Liver (tissue), 9 donors: Measurements from ENCODE around the gene DYNLT1. TPM values are rescaled to one million over a fixed set of nuclear protein-coding genes. Genes with fewer than 3 reads are reported as not detected.

Experiments used
- DNase-seq: peaks from one replicate; pipeline ENCODE4 v3.0.0-alpha.2; 2017; ENCODE audit warnings: low spot score
- H3K27ac ChIP-seq, 2 donors: one replicate each; pipeline ENCODE4 v1.7.0; 2013; ENCODE audit warnings: inconsistent platforms in 2 of 2, low read length in 2 of 2, control low read depth in 1 of 2, low read depth in 1 of 2, mild to moderate bottlenecking in 1 of 2
- H3K27me3 ChIP-seq, 4 donors: one replicate each; pipeline versions ENCODE4 v1.6.1 to v1.7.0; 2013; ENCODE audit warnings: low read length in 3 of 4, inconsistent platforms in 1 of 4, mild to moderate bottlenecking in 1 of 4, moderate library complexity in 1 of 4; ENCODE audit not compliant: control insufficient read depth in 4 of 4, insufficient read depth in 4 of 4
- H3K36me3 ChIP-seq, 4 donors: one replicate each; pipeline versions ENCODE4 v1.6.1 to v1.7.0; 2013; ENCODE audit warnings: low read length in 3 of 4, mild to moderate bottlenecking in 3 of 4, low read depth in 1 of 4, moderate library complexity in 1 of 4; ENCODE audit not compliant: control insufficient read depth in 4 of 4, insufficient read depth in 3 of 4
- H3K4me1 ChIP-seq, 4 donors: one replicate each; pipeline versions ENCODE4 v1.6.1 to v1.7.0; 2013; ENCODE audit warnings: low read length in 3 of 4, mild to moderate bottlenecking in 3 of 4, moderate library complexity in 1 of 4; ENCODE audit not compliant: control insufficient read depth in 4 of 4, insufficient read depth in 4 of 4
- H3K4me3 ChIP-seq, 3 donors: one replicate each; pipeline versions ENCODE4 v1.6.1 to v1.7.0; 2013; ENCODE audit warnings: low read length in 3 of 3, control low read depth in 1 of 3, low read depth in 1 of 3, mild to moderate bottlenecking in 1 of 3
- H3K9ac ChIP-seq, 2 donors: one replicate each; pipeline ENCODE4 v1.7.0; 2013; ENCODE audit warnings: low read length in 2 of 2, mild to moderate bottlenecking in 2 of 2, moderate library complexity in 2 of 2, control low read depth in 1 of 2, low read depth in 1 of 2
- H3K9me3 ChIP-seq, 4 donors: one replicate each; pipeline versions ENCODE4 v1.6.1 to v1.7.0; 2013; ENCODE audit warnings: low read length in 3 of 4; ENCODE audit not compliant: control insufficient read depth in 4 of 4
- EGR1 ChIP-seq, 2 donors: IDR thresholded peaks; 2 replicates each; pipeline ENCODE4 v1.6.1; 2016 to 2018; ENCODE audit warnings: antibody characterized with exemption in 2 of 2, low read depth in 2 of 2
- FOXA1 ChIP-seq: IDR thresholded peaks from 2 replicates; pipeline ENCODE4 v1.6.1; 2016; ENCODE audit warnings: antibody characterized with exemption
- FOXA2 ChIP-seq: IDR thresholded peaks from 2 replicates; pipeline ENCODE4 v1.6.1; 2016; ENCODE audit warnings: antibody characterized with exemption
- GABPA ChIP-seq, 2 donors: IDR thresholded peaks in 1 of 2; conservative IDR thresholded peaks in 1 of 2; 2 replicates each; pipeline ENCODE4 v1.6.1; 2016; ENCODE audit warnings: antibody characterized with exemption in 2 of 2, mild to moderate bottlenecking in 1 of 2, moderate library complexity in 1 of 2
- HNF4A ChIP-seq, 2 donors: conservative IDR thresholded peaks; 2 replicates each; pipeline ENCODE4 v1.6.1; 2016; ENCODE audit warnings: antibody characterized with exemption in 2 of 2, mild to moderate bottlenecking in 2 of 2
- HNF4G ChIP-seq: IDR thresholded peaks from 2 replicates; pipeline ENCODE4 v1.6.1; 2016; ENCODE audit warnings: antibody characterized with exemption
- JUND ChIP-seq, 2 donors: IDR thresholded peaks; 2 replicates each; pipeline ENCODE4 v1.6.1; 2016; ENCODE audit warnings: antibody characterized with exemption in 2 of 2
- NR2F2 ChIP-seq: IDR thresholded peaks from 2 replicates; pipeline ENCODE4 v1.6.1; 2016; ENCODE audit warnings: antibody characterized with exemption
- RAD21 ChIP-seq, 2 donors: IDR thresholded peaks; 2 replicates each; pipeline ENCODE4 v1.6.1; 2016; ENCODE audit warnings: antibody characterized with exemption in 2 of 2, mild to moderate bottlenecking in 2 of 2
- RXRA ChIP-seq, 2 donors: IDR thresholded peaks; 2 replicates each; pipeline ENCODE4 v1.6.1; 2017 to 2018; ENCODE audit warnings: antibody characterized with exemption in 2 of 2, mild to moderate bottlenecking in 1 of 2
- SP1 ChIP-seq: IDR thresholded peaks from 2 replicates; pipeline ENCODE4 v1.6.1; 2018; ENCODE audit warnings: antibody characterized with exemption, mild to moderate bottlenecking
- TAF1 ChIP-seq: conservative IDR thresholded peaks from 2 replicates; pipeline ENCODE4 v1.6.1; 2016; ENCODE audit warnings: antibody characterized with exemption, mild to moderate bottlenecking
- YY1 ChIP-seq: IDR thresholded peaks from 2 replicates; pipeline ENCODE4 v1.6.1; 2016; ENCODE audit warnings: antibody characterized with exemption, mild to moderate bottlenecking
- WGBS: extraction: QIAGEN DNeasy Blood & Tissue Kit; methylation state at CpG from one replicate; pipeline ENCODE4 v1.1.7; 2013; 5-methylcytosine and 5-hydroxymethylcytosine counted together
- polyA plus RNA-seq, 2 donors: library from polyadenylated mRNA; stranded (reverse) in 1 of 2; unstranded in 1 of 2; fragments of 200-250 nt in 1 of 2; fragments of >200 nt in 1 of 2; fragmentation: Nextera tagmentation in 1 of 2; extraction: Ambion mirVana in 1 of 2; gene quantifications; one replicate each; pipeline versions ENCODE4 v1.2.1 to v1.2.3, GENCODE V29; 2013 to 2015
- total RNA-seq, 2 donors: library from RNA; depleted of rRNA; stranded (reverse); fragments of >200 nt; gene quantifications; one replicate each; pipeline ENCODE4 v1.2.3, GENCODE V29; 2014
- TF ChIP-seq, protein P1 (sequence below): IDR thresholded peaks from 2 replicates; pipeline ENCODE4 v1.6.1; 2016; ENCODE audit warnings: antibody characterized with exemption
- TF ChIP-seq, protein P2 (sequence below): IDR thresholded peaks from 2 replicates; pipeline ENCODE4 v1.6.1; 2016; ENCODE audit warnings: antibody characterized with exemption
- TF ChIP-seq, protein P3 (sequence below): IDR thresholded peaks from 2 replicates; pipeline ENCODE4 v1.6.1; 2016; ENCODE audit warnings: antibody characterized with exemption, mild to moderate bottlenecking
- TF ChIP-seq, protein P4 (sequence below): IDR thresholded peaks from 2 replicates; pipeline ENCODE4 v1.6.1; 2016; ENCODE audit warnings: antibody characterized with exemption
- TF ChIP-seq, protein P5 (sequence below): fragments of 150-350 bp; IDR thresholded peaks from 2 replicates; pipeline ENCODE4 v1.5.1; 2017; ENCODE audit warnings: improper control_type of control experiment, low read depth, low read length; ENCODE audit not compliant: missing input control
- donor health status: healthy.
- donor health status: healthy.
- donor health status: healthy.
- donor health status: healthy.
- donor health status: healthy.

DYNLT1 gene
- total and polyA plus RNA-seq, 4 donors, result 17.7 to 86.9 (median 38.3) TPM

DNA sequence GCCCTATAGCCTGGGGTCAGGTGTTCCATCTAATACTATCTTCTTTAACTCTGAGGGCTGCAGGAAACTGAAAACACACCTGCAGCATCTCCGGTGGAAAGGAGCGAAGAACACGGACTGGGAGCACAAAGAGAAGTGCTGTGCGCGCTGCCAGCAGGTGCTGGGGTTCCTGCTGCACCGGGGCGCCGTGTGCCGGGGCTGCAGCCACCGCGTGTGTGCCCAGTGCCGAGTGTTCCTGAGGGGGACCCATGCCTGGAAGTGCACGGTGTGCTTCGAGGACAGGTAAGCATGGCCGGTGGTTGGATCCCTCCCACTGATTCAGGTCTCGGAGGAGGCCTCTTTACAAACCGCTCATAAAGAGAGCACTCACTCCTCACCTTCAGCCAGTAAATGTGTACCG, 20.8 kb upstream of the DYNLT1 start:
- no peak overlapping the region for H3K27ac ChIP-seq
- 97% methylated on average over 18 of the region's 18 CpGs for WGBS
- TF ChIP-seq GABPA (IDR thresholded peaks at IDR 0.05 in 1 of 2, conservative IDR thresholded peaks at IDR 0.05 in 1 of 2), result no peak
- TF ChIP-seq EGR1 (IDR thresholded peaks at IDR 0.05; ENCODE audit: low read depth in 2 of 2), result no peak
- TF ChIP-seq NR2F2, result no peak
- TF ChIP-seq, protein P1, sequence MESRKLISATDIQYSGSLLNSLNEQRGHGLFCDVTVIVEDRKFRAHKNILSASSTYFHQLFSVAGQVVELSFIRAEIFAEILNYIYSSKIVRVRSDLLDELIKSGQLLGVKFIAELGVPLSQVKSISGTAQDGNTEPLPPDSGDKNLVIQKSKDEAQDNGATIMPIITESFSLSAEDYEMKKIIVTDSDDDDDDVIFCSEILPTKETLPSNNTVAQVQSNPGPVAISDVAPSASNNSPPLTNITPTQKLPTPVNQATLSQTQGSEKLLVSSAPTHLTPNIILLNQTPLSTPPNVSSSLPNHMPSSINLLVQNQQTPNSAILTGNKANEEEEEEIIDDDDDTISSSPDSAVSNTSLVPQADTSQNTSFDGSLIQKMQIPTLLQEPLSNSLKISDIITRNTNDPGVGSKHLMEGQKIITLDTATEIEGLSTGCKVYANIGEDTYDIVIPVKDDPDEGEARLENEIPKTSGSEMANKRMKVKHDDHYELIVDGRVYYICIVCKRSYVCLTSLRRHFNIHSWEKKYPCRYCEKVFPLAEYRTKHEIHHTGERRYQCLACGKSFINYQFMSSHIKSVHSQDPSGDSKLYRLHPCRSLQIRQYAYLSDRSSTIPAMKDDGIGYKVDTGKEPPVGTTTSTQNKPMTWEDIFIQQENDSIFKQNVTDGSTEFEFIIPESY, result no peak
- TF ChIP-seq FOXA2, result no peak
- TF ChIP-seq, protein P2, sequence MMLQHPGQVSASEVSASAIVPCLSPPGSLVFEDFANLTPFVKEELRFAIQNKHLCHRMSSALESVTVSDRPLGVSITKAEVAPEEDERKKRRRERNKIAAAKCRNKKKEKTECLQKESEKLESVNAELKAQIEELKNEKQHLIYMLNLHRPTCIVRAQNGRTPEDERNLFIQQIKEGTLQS, result no peak
- TF ChIP-seq, protein P3, sequence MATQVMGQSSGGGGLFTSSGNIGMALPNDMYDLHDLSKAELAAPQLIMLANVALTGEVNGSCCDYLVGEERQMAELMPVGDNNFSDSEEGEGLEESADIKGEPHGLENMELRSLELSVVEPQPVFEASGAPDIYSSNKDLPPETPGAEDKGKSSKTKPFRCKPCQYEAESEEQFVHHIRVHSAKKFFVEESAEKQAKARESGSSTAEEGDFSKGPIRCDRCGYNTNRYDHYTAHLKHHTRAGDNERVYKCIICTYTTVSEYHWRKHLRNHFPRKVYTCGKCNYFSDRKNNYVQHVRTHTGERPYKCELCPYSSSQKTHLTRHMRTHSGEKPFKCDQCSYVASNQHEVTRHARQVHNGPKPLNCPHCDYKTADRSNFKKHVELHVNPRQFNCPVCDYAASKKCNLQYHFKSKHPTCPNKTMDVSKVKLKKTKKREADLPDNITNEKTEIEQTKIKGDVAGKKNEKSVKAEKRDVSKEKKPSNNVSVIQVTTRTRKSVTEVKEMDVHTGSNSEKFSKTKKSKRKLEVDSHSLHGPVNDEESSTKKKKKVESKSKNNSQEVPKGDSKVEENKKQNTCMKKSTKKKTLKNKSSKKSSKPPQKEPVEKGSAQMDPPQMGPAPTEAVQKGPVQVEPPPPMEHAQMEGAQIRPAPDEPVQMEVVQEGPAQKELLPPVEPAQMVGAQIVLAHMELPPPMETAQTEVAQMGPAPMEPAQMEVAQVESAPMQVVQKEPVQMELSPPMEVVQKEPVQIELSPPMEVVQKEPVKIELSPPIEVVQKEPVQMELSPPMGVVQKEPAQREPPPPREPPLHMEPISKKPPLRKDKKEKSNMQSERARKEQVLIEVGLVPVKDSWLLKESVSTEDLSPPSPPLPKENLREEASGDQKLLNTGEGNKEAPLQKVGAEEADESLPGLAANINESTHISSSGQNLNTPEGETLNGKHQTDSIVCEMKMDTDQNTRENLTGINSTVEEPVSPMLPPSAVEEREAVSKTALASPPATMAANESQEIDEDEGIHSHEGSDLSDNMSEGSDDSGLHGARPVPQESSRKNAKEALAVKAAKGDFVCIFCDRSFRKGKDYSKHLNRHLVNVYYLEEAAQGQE, result no peak
- TF ChIP-seq HNF4G, result no peak
- no peak for TF ChIP-seq FOXA1
- no peak for TF ChIP-seq HNF4A (conservative IDR thresholded peaks at IDR 0.05)
- TF ChIP-seq YY1, result no peak
- no peak for TF ChIP-seq TAF1
- TF ChIP-seq RXRA (IDR thresholded peaks at IDR 0.05), result no peak
- no peak for TF ChIP-seq JUND (IDR thresholded peaks at IDR 0.05)
- no peak for TF ChIP-seq SP1
- peaks cover 0 to 10% (median 4%) of the 10 kb centered on the region in 4 donors for H3K4me1 ChIP-seq
- H3K9ac ChIP-seq, result no peak overlapping the region
- H3K4me3 ChIP-seq, result no peak overlapping the region
- peaks cover 0 to 1% (median 0%) of the 10 kb centered on the region in 4 donors for H3K36me3 ChIP-seq
- no peaks in the 10 kb centered on the region for H3K27me3 ChIP-seq
- no peaks in the 10 kb centered on the region for H3K9me3 ChIP-seq
- DNase-seq, result no peak

DNA sequence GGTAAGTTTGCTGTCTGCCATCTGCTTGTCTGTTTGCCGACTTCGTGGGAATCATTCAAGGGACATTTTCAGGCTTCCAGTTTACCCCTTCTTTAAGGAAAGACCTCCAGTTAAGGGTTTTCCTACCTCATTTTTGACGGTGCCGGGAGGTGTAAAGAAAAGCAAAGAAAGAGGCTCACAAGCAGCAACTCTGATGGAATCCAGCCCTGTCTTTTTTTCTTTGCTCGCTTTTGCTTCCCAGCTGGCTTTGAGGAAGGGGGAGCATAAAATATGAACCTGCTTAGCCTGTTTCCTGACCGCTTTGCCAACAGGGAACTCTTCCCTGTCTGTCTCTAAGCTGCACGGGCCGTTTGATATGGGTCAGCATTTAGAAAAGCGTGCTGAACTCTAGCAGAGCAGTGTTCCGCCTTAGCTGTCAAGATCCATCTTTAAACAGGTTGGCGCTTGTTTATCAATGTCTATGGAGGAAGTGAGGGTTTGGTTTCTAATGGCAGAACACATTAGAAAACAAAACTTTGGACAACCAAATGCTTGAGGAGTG, 19.2 kb upstream of the DYNLT1 start:
- Histone ChIP-seq H3K27ac (no peak overlapping the region), H3K9me3 (no peaks in the 10 kb centered on the region), H3K36me3 (peaks cover 0 to 1% (median 0%) of the 10 kb centered on the region in 4 donors), H3K4me3 (no peak overlapping the region), H3K4me1 (no peaks in the 10 kb centered on the region), H3K9ac (no peak overlapping the region), H3K27me3 (no peaks in the 10 kb centered on the region)
- TF ChIP-seq EGR1 (IDR thresholded peaks at IDR 0.05; ENCODE audit: low read depth in 2 of 2) (no peak), RAD21 (IDR thresholded peaks at IDR 0.05) (no peak), RXRA (IDR thresholded peaks at IDR 0.05) (no peak), NR2F2 (no peak), HNF4G (no peak), SP1 (no peak), FOXA1 (no peak), JUND (IDR thresholded peaks at IDR 0.05) (no peak)
- TF ChIP-seq, protein P2, result no peak
- TF ChIP-seq, protein P4, sequence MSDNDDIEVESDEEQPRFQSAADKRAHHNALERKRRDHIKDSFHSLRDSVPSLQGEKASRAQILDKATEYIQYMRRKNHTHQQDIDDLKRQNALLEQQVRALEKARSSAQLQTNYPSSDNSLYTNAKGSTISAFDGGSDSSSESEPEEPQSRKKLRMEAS, result no peak
- TF ChIP-seq, protein P3, result no peak
- TF ChIP-seq, protein P5, sequence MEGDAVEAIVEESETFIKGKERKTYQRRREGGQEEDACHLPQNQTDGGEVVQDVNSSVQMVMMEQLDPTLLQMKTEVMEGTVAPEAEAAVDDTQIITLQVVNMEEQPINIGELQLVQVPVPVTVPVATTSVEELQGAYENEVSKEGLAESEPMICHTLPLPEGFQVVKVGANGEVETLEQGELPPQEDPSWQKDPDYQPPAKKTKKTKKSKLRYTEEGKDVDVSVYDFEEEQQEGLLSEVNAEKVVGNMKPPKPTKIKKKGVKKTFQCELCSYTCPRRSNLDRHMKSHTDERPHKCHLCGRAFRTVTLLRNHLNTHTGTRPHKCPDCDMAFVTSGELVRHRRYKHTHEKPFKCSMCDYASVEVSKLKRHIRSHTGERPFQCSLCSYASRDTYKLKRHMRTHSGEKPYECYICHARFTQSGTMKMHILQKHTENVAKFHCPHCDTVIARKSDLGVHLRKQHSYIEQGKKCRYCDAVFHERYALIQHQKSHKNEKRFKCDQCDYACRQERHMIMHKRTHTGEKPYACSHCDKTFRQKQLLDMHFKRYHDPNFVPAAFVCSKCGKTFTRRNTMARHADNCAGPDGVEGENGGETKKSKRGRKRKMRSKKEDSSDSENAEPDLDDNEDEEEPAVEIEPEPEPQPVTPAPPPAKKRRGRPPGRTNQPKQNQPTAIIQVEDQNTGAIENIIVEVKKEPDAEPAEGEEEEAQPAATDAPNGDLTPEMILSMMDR, result no peak
- DNase-seq, result no peak
- WGBS, result 47% methylated on average over 11 of the region's 11 CpGs
